Measurements from ENCODE around the gene MYLK.
A peak's percentile ranks its signal among the peaks of the same experiment; 100 is the strongest.

The MYLK gene

GRCh38 chr3:123584284-123584987 is 299.7 kb downstream of the MYLK start:
- peak in 1 of 2 donors; percentile 27 for DNase-seq

GRCh38 chr3:123583561-123583960 is 300.6 kb downstream of the MYLK start:
- no peak for DNase-seq

- DNase-seq = no peak
Measured at GRCh38 chr3:123582315-123582714, 301.8 kb downstream of the MYLK start.

- peak; percentile 75 to 76 for DNase-seq
Measured at GRCh38 chr3:123576122-123576521, 308.0 kb downstream of the MYLK start.

GRCh38 chr3:123571973-123572365 is 312.2 kb downstream of the MYLK start:
- no peak for DNase-seq

GRCh38 chr3:123571264-123571972 is 312.7 kb downstream of the MYLK start:
- DNase-seq = peak; percentile 24 to 32

GRCh38 chr3:123568875-123569274 is 315.3 kb downstream of the MYLK start:
- no peak for DNase-seq

GRCh38 chr3:123568034-123568433 is 316.1 kb downstream of the MYLK start:
- DNase-seq = no peak

GRCh38 chr3:123564056-123564455 is 320.1 kb downstream of the MYLK start:
- DNase-seq = no peak

GRCh38 chr3:123562547-123562946 is 321.6 kb downstream of the MYLK start:
- no peak for DNase-seq

GRCh38 chr3:123561188-123561587 is 322.9 kb downstream of the MYLK start:
- DNase-seq = no peak
